Upper lobe of left lung (tissue), 6 donors: Measurements from ENCODE around the gene MRPL44. TPM values are rescaled to one million over a fixed set of nuclear protein-coding genes. Genes with fewer than 3 reads are reported as not detected.

ENCODE experiments used
- ATAC-seq, 2 donors: fragments of 200-7000 bp; cut with Tn5 transposase; one replicate each; pipeline ENCODE4 v1.9.1; 2022; ENCODE audit warnings: mild to moderate bottlenecking in 2 of 2, moderate library complexity in 2 of 2; ENCODE audit not compliant: low FRiP score in 2 of 2
- DNase-seq, 2 donors: peaks; one replicate each; pipeline ENCODE4 v3.0.0-alpha.2; 2019 to 2020
- H3K27ac ChIP-seq, 4 donors: fragments of 200-600 bp; sonication (generic); one replicate each; pipeline ENCODE4 v1.5.1; 2016 to 2019
- H3K27me3 ChIP-seq, 4 donors: fragments of 200-600 bp; sonication (generic); one replicate each; pipeline ENCODE4 v1.5.1; 2017 to 2019
- H3K36me3 ChIP-seq, 4 donors: fragments of 200-600 bp; sonication (generic); one replicate each; pipeline ENCODE4 v1.5.1; 2016 to 2019
- H3K4me1 ChIP-seq, 4 donors: fragments of 200-600 bp; sonication (generic); one replicate each; pipeline ENCODE4 v1.5.1; 2018 to 2019
- H3K4me3 ChIP-seq, 4 donors: fragments of 200-600 bp; sonication (generic); one replicate each; pipeline ENCODE4 v1.5.1; 2017 to 2019; ENCODE audit warnings: mild to moderate bottlenecking in 2 of 4, moderate library complexity in 1 of 4
- H3K9me3 ChIP-seq, 4 donors: fragments of 200-600 bp; sonication (generic); one replicate each; pipeline ENCODE4 v1.5.1; 2018 to 2019
- EP300 ChIP-seq, 4 donors: sonication (generic); formaldehyde crosslinking; IDR thresholded peaks; one replicate each; pipeline ENCODE4 v1.5.1; 2017; ENCODE audit warnings: antibody characterized with exemption in 4 of 4, control low read depth in 2 of 4
- POLR2A ChIP-seq, 4 donors: fragments of 450-650 bp; IDR thresholded peaks; one replicate each; pipeline ENCODE4 v1.5.1; 2016 to 2017; ENCODE audit warnings: antibody characterized with exemption in 4 of 4, mild to moderate bottlenecking in 2 of 4
- POLR2AphosphoS5 ChIP-seq, 2 donors: sonication (generic); formaldehyde crosslinking; IDR thresholded peaks; one replicate each; pipeline ENCODE4 v1.5.1; 2017; ENCODE audit warnings: antibody characterized with exemption in 2 of 2
- WGBS, 2 donors: methylation state at CpG; one replicate each; pipeline ENCODE4 v1.1.5; 2017 to 2018; 5-methylcytosine and 5-hydroxymethylcytosine counted together
- total RNA-seq, 6 donors: library from RNA; depleted of rRNA in 4 of 6; stranded (reverse); fragments of >200 nt in 4 of 6; gene quantifications; one replicate each; pipeline versions ENCODE4 v1.1.0 to v1.2.1, GENCODE V29; 2016 to 2021
- TF ChIP-seq, protein P1 (sequence below), 6 experiments: fragments of 450-650 bp in 4 of 6; fragments of 200-600 bp in 2 of 6; sonication (generic) in 2 of 6; IDR thresholded peaks; one replicate each; pipeline ENCODE4 v1.5.1; 2016 to 2019; ENCODE audit warnings: antibody characterized with exemption in 6 of 6
- donor health status: DM: no; HTN: no; CAD: no; lungs with moderate emphysema.
- donor health status: DM: no; HTN: yes; CAD: no; lungs with severe emphysema.

Gene MRPL44
- total RNA-seq = 10 to 100 TPM in 5 of 6 donors, 1 to 10 TPM in 1; 7.9 to 24.4 (median 22.5) TPM

DNA sequence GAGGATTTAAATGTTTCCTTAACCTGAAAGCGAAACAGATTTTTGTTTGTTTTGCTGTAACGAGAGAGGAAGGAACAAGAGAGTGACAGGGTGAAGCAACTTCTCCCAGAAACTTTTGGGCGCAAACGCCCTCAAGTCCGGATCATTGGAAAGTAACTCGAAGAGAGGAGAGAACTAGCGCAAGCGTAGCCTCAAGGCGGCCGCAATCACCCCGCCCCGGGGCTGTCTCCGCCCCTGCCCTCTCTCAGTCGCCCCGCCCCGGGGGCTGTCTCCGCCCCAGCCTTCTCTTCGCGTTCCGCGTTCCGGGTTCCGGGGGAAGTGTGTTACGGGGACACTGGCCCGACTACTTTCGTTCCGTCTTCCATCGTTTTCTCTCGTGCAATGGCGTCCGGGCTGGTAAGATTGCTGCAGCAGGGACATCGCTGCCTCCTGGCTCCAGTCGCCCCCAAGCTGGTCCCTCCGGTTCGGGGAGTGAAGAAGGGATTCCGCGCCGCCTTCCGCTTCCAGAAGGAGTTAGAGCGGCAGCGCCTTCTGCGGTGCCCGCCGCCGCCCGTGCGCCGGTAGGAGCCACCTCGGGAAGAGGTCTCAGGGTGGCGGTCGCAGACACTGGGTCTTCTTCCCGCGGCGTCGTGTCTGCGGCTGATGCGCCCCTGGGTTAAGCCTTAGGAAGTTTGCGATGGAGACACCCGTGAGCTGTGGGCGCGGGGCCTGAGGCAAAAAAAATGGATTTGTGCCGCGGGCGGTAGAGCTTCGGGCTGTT is at the start of gene MRPL44:
MRPL44 (plus strand) TSS at position 372 of the 760 bp plus-strand sequence; CDS start at position 382, 10 bp downstream.
- no peaks in the 10 kb centered on the region for H3K9me3 ChIP-seq
- peak within 1 kb of the TSS; percentile 86 to 94 (median 90) for H3K27ac ChIP-seq
- peak; percentile 100 for ATAC-seq
- peaks cover 41 to 52% (median 46%) of the 10 kb centered on the region in 4 donors for H3K4me1 ChIP-seq
- H3K27me3 ChIP-seq = no peaks in the 10 kb centered on the region
- 0 to 1% methylated on average over 24 to 60 of the region's 65 CpGs for WGBS, 2 donors
- H3K36me3 ChIP-seq = peaks cover 0 to 25% (median 1%) of the 10 kb centered on the region in 4 donors
- H3K4me3 ChIP-seq = peak within 1 kb of the TSS; percentile 71 to 95 (median 90)
- TF ChIP-seq EP300 (IDR thresholded peaks at IDR 0.05) (peak in 1 of 4 donors; percentile 20), POLR2AphosphoS5 (IDR thresholded peaks at IDR 0.05) (peak; percentile 91 to 92), POLR2A (IDR thresholded peaks at IDR 0.05) (peak in 2 of 4 donors; percentile 71 to 73)
- TF ChIP-seq, protein P1, sequence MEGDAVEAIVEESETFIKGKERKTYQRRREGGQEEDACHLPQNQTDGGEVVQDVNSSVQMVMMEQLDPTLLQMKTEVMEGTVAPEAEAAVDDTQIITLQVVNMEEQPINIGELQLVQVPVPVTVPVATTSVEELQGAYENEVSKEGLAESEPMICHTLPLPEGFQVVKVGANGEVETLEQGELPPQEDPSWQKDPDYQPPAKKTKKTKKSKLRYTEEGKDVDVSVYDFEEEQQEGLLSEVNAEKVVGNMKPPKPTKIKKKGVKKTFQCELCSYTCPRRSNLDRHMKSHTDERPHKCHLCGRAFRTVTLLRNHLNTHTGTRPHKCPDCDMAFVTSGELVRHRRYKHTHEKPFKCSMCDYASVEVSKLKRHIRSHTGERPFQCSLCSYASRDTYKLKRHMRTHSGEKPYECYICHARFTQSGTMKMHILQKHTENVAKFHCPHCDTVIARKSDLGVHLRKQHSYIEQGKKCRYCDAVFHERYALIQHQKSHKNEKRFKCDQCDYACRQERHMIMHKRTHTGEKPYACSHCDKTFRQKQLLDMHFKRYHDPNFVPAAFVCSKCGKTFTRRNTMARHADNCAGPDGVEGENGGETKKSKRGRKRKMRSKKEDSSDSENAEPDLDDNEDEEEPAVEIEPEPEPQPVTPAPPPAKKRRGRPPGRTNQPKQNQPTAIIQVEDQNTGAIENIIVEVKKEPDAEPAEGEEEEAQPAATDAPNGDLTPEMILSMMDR (IDR thresholded peaks at IDR 0.05) = peak in 4 of 6 experiments; percentile 14 to 54 (median 21)
- DNase-seq = peak; percentile 97 to 99

DNA sequence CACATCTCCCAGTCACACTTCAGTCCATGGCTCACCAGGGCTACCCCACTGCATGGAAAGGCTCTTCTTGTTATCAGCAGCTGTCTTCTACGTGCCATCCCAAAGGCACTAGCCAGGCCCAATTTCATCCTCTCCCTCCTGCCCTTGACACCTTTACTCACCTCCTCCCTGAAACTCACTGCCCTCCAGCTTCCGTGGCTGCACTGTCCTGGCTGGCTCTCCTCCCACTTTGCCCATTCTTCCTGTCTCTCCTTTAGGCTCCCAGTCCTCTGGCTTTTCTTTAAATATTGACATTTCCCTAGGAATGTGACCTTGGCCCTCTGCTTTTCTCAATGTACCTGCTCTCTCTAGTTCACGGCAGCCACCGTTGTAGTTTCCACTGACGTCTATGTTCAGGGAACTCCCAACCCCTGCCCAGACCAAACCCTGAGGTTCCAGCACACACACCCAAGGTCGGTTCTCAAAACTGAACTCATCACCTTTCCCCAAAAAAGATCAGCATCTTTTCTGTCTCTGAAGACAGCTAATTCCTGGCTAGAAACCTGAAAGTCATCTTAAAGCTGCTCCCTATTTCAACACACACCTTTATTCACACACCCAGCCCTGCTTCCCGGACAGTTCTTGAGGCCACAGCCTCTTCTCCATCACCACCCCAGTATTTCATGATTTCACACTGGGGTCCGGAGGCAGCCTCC is 48.8 kb upstream of the MRPL44 start:
- ATAC-seq (peak; percentile 23 to 34), DNase-seq (no peak)
- Histone ChIP-seq H3K27me3 (no peaks in the 10 kb centered on the region), H3K9me3 (no peaks in the 10 kb centered on the region), H3K4me3 (no peak overlapping the region), H3K27ac (peak overlapping the region in 1 of 4 donors; percentile 0), H3K4me1 (peaks cover 12 to 19% (median 14%) of the 10 kb centered on the region in 4 donors), H3K36me3 (peaks cover 5 to 28% (median 7%) of the 10 kb centered on the region in 4 donors)
- no peak for TF ChIP-seq EP300 (IDR thresholded peaks at IDR 0.05)
- TF ChIP-seq, protein P1 (IDR thresholded peaks at IDR 0.05) = no peak
- no peak for TF ChIP-seq POLR2A (IDR thresholded peaks at IDR 0.05)
- TF ChIP-seq POLR2AphosphoS5 (IDR thresholded peaks at IDR 0.05) = no peak
- 72 to 74% methylated on average over 8 of the region's 8 CpGs for WGBS, 2 donors

DNA sequence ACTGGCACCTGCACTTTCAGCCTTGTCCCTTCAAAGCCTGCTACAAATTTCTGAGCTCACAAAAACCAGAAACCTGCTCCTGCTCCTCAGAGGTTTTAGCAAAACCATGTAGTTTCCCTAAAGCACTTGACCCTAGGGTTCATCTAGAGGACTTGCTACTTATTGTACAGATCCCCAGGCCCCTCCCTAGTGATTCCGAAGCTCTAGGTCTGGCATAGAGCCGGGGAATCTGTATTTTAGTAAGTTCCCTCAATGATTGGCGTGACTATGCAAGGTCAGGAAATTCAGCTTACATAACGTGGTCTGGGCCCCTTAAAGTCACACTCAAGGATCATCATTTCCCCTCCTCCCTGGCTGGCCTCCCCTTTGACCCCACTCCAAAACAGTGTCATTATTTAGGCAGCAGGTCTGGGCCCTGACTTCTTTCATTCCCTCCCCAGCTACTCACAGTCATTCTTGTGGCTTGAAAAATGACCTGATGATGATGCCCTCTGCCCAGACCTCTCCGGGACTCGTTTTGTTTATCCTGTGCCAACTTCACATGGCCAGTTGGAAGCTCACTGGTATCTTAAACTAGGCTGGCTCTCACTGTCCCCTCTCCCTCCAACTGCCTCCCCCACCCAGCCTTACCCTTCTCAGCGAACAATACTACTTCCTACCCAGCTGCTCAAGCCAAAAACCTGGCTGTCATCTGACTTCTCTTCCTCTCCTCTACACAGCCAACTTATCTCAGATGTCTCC is 48.1 kb upstream of the MRPL44 start:
- 49 to 53% methylated on average over 7 of the region's 7 CpGs for WGBS, 2 donors
- Histone ChIP-seq H3K4me3 (no peak overlapping the region), H3K36me3 (peaks cover 4 to 22% (median 6%) of the 10 kb centered on the region in 4 donors), H3K27me3 (no peaks in the 10 kb centered on the region), H3K4me1 (peaks cover 13 to 19% (median 14%) of the 10 kb centered on the region in 4 donors), H3K9me3 (no peaks in the 10 kb centered on the region), H3K27ac (peak overlapping the region in 1 of 4 donors; percentile 0)
- TF ChIP-seq EP300 (IDR thresholded peaks at IDR 0.05) (no peak), POLR2AphosphoS5 (IDR thresholded peaks at IDR 0.05) (no peak), POLR2A (IDR thresholded peaks at IDR 0.05) (no peak)
- TF ChIP-seq, protein P1 (IDR thresholded peaks at IDR 0.05) = no peak
- DNase-seq (no peak), ATAC-seq (no peak)

DNA sequence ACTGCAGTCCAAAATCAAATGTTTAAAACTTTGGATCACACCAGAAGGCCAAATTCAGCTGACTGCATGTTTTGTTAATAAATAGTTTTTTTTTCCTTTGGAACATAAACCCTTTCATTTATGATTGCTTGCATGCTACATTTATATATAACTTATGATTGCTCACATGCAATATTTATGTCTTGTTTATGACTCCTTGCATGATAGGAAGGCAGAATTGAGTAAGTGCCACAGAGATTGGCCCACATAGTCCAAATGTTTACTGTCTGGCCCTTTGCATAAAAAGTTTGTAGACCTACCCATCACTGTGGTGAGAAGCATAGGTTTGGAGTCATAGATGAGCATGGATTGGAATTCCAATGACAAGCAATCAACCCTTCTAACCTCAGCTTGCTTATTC is 42.9 kb upstream of the MRPL44 start:
- TF ChIP-seq POLR2AphosphoS5 (IDR thresholded peaks at IDR 0.05) (no peak), EP300 (IDR thresholded peaks at IDR 0.05) (no peak), POLR2A (IDR thresholded peaks at IDR 0.05) (no peak)
- TF ChIP-seq, protein P1 (IDR thresholded peaks at IDR 0.05) = no peak
- Histone ChIP-seq H3K4me3 (no peak overlapping the region), H3K4me1 (peaks cover 14 to 24% (median 19%) of the 10 kb centered on the region in 4 donors), H3K9me3 (no peaks in the 10 kb centered on the region), H3K36me3 (peaks cover 0 to 28% (median 9%) of the 10 kb centered on the region in 4 donors), H3K27ac (no peak overlapping the region), H3K27me3 (no peaks in the 10 kb centered on the region)
- ATAC-seq (no peak), DNase-seq (no peak)
